H9 (cell line): ENCODE measurements around the gene SRBD1. TPM values are rescaled to one million over a fixed set of nuclear protein-coding genes. Genes with fewer than 3 reads are reported as not detected.
A peak's percentile ranks its signal among the peaks of the same experiment; 100 is the strongest.

Source experiments
- DNase-seq: peaks from one replicate; pipeline ENCODE4 v3.0.0-alpha.2; 2017
- H2AFZ ChIP-seq: one replicate; pipeline ENCODE4 v1.6.1; 2013; ENCODE audit warnings: mild to moderate bottlenecking, low read length, control low read depth, moderate library complexity
- H2AK5ac ChIP-seq: 2 replicates; pipeline ENCODE4 v1.6.1; 2013; ENCODE audit warnings: low read length, control low read depth, mixed read lengths; ENCODE audit not compliant: insufficient read length
- H2BK120ac ChIP-seq: one replicate; pipeline ENCODE4 v1.6.1; 2013; ENCODE audit warnings: low read depth, mild to moderate bottlenecking, low read length, control low read depth, inconsistent platforms; ENCODE audit not compliant: poor library complexity, severe bottlenecking
- H2BK12ac ChIP-seq: 2 replicates; pipeline ENCODE4 v1.6.1; 2013; ENCODE audit warnings: low read length, control low read depth, mixed read lengths, low read depth; ENCODE audit not compliant: insufficient read length
- H2BK15ac ChIP-seq: 2 replicates; pipeline ENCODE4 v1.6.1; 2013; ENCODE audit warnings: low read depth, low read length, control low read depth
- H2BK20ac ChIP-seq: one replicate; pipeline ENCODE4 v1.6.1; 2013; ENCODE audit warnings: low read depth, mild to moderate bottlenecking, low read length, control low read depth, inconsistent platforms; ENCODE audit not compliant: poor library complexity, severe bottlenecking
- H2BK5ac ChIP-seq: 2 replicates; pipeline ENCODE4 v1.6.1; 2013; ENCODE audit warnings: low read length, control low read depth, mixed read lengths; ENCODE audit not compliant: insufficient read length
- H3K14ac ChIP-seq: 2 replicates; pipeline ENCODE4 v1.6.1; 2013; ENCODE audit warnings: low read length, control low read depth; ENCODE audit not compliant: insufficient read depth
- H3K18ac ChIP-seq: 2 replicates; pipeline ENCODE4 v1.6.1; 2013; ENCODE audit warnings: low read depth, mild to moderate bottlenecking, mixed read lengths, low read length, control low read depth; ENCODE audit not compliant: insufficient read length
- H3K23ac ChIP-seq: 2 replicates; pipeline ENCODE4 v1.6.1; 2013; ENCODE audit warnings: low read length, control low read depth, mixed read lengths, low read depth; ENCODE audit not compliant: insufficient read length
- H3K23me2 ChIP-seq: 2 replicates; pipeline ENCODE4 v1.6.1; 2013; ENCODE audit warnings: low read depth, mild to moderate bottlenecking, mixed read lengths, low read length, control low read depth; ENCODE audit not compliant: insufficient read length, poor library complexity, severe bottlenecking
- H3K27ac ChIP-seq: 2 replicates; pipeline ENCODE4 v1.5.1; 2013; ENCODE audit warnings: low read length, control low read depth, mixed read lengths, low read depth; ENCODE audit not compliant: insufficient read length
- H3K27me3 ChIP-seq: 2 replicates; pipeline ENCODE4 v1.6.1; 2013; ENCODE audit warnings: low read length, control low read depth, inconsistent platforms; ENCODE audit not compliant: insufficient read depth
- H3K4ac ChIP-seq: 2 replicates; pipeline ENCODE4 v1.6.1; 2013; ENCODE audit warnings: low read depth, mild to moderate bottlenecking, control low read depth, inconsistent platforms, low read length, moderate library complexity
- H3K4me1 ChIP-seq: 2 replicates; pipeline ENCODE4 v1.6.1; 2013; ENCODE audit warnings: low read length, control low read depth, inconsistent platforms; ENCODE audit not compliant: insufficient read depth
- H3K4me2 ChIP-seq: 2 replicates; pipeline ENCODE4 v1.6.1; 2013; ENCODE audit warnings: low read length, control low read depth, mixed read lengths; ENCODE audit not compliant: insufficient read length, insufficient read depth
- H3K56ac ChIP-seq: 2 replicates; pipeline ENCODE4 v1.6.1; 2013; ENCODE audit warnings: low read depth, mild to moderate bottlenecking, mixed read lengths, low read length, control low read depth; ENCODE audit not compliant: insufficient read length
- H3K79me1 ChIP-seq: 2 replicates; pipeline ENCODE4 v1.6.1; 2013; ENCODE audit warnings: low read depth, mild to moderate bottlenecking, moderate library complexity, low read length, control low read depth, inconsistent platforms; ENCODE audit not compliant: insufficient read depth, poor library complexity, severe bottlenecking
- H3K79me2 ChIP-seq: 2 replicates; pipeline ENCODE4 v1.6.1; 2013; ENCODE audit warnings: low read length, control low read depth, inconsistent platforms; ENCODE audit not compliant: insufficient read depth
- H3K9ac ChIP-seq: 2 replicates; pipeline ENCODE4 v1.6.1; 2013; ENCODE audit warnings: low read length, control low read depth, mixed read lengths; ENCODE audit not compliant: insufficient read length; ENCODE audit errors: extremely low read depth
- H3K9me3 ChIP-seq: one replicate; pipeline ENCODE4 v1.6.1; 2013; ENCODE audit warnings: low read depth, low read length, inconsistent platforms; ENCODE audit not compliant: control insufficient read depth
- H3T11ph ChIP-seq: one replicate; pipeline ENCODE4 v1.6.1; 2013; ENCODE audit warnings: mild to moderate bottlenecking, low read length, control low read depth, inconsistent platforms
- H4K20me1 ChIP-seq: one replicate; pipeline ENCODE4 v1.6.1; 2013; ENCODE audit not compliant: control insufficient read depth, insufficient read length, insufficient read depth
- H4K5ac ChIP-seq: 2 replicates; pipeline ENCODE4 v1.6.1; 2013; ENCODE audit warnings: low read depth, mild to moderate bottlenecking, mixed read lengths, low read length, control low read depth; ENCODE audit not compliant: insufficient read length
- H4K8ac ChIP-seq: replicated peaks from 2 replicates; pipeline ENCODE4 v1.6.1; 2013; ENCODE audit warnings: low read length, control low read depth, mixed read lengths, low read depth; ENCODE audit not compliant: insufficient read length
- H4K91ac ChIP-seq: 2 replicates; pipeline ENCODE4 v1.6.1; 2013; ENCODE audit warnings: low read depth, mild to moderate bottlenecking, moderate library complexity, mixed read lengths, low read length, control low read depth; ENCODE audit not compliant: insufficient read length
- H3K27ac Mint-ChIP-seq, 3 experiments: 2 replicates in 2 of 3; 3 replicates in 1 of 3; pipeline ENCODE4 v1.8.0; 2020 to 2021; ENCODE audit warnings: mixed read lengths in 3 of 3, mild to moderate bottlenecking in 1 of 3, moderate library complexity in 1 of 3
- H3K27me3 Mint-ChIP-seq: 2 replicates; pipeline ENCODE4 v1.8.0; 2021; ENCODE audit warnings: low read depth, mild to moderate bottlenecking, moderate library complexity, mixed read lengths
- H3K36me3 Mint-ChIP-seq, 3 experiments: 2 replicates in 2 of 3; 3 replicates in 1 of 3; pipeline ENCODE4 v1.8.0; 2020 to 2021; ENCODE audit warnings: low read depth in 3 of 3, mixed read lengths in 3 of 3; ENCODE audit not compliant: insufficient read depth in 1 of 3
- H3K4me1 Mint-ChIP-seq, 2 experiments: 2 replicates each; pipeline ENCODE4 v1.8.0; 2020; ENCODE audit warnings: mixed read lengths in 2 of 2
- H3K4me3 Mint-ChIP-seq, 2 experiments: 2 replicates in 1 of 2; 3 replicates in 1 of 2; pipeline ENCODE4 v1.8.0; 2020 to 2021; ENCODE audit warnings: mild to moderate bottlenecking in 2 of 2, mixed read lengths in 2 of 2, moderate library complexity in 1 of 2
- H3K9me3 Mint-ChIP-seq, 2 experiments: 2 replicates in 1 of 2; 3 replicates in 1 of 2; pipeline ENCODE4 v1.8.0; 2020; ENCODE audit warnings: mild to moderate bottlenecking in 2 of 2, mixed read lengths in 2 of 2, moderate library complexity in 1 of 2
- CTCF ChIP-seq: fragments of 200-600 bp; sonication (generic); conservative IDR thresholded peaks from 3 replicates; pipeline ENCODE4 v1.8.0; 2021; ENCODE audit warnings: antibody characterized with exemption, mild to moderate bottlenecking
- WGBS: extraction: QIAGEN DNeasy Blood & Tissue Kit; methylation state at CpG from one replicate; pipeline ENCODE4 v1.1.7; 2013; ENCODE audit warnings: missing lambda C conversion rate, low lambda C conversion rate, mixed read lengths; ENCODE audit not compliant: insufficient read length; ENCODE audit errors: extremely low coverage; 5-methylcytosine and 5-hydroxymethylcytosine counted together
- total RNA-seq: library from RNA; stranded (reverse); gene quantifications from 2 replicates; pipeline ENCODE4 v1.2.1, GENCODE V29; 2021

The SRBD1 gene
- total RNA-seq, 1 experiment from 2014 or later = 18.3 TPM

- Histone ChIP-seq H2AK5ac (no peak overlapping the region), H3K9me3 (no peaks in the 10 kb centered on the region), H2BK12ac (no peak overlapping the region), H2BK5ac (no peak overlapping the region), H3K4me1 (no peaks in the 10 kb centered on the region), H3K27me3 (no peaks in the 10 kb centered on the region), H3K23ac (no peak overlapping the region), H2AFZ (no peak overlapping the region), H2BK20ac (no peak overlapping the region), H3K14ac (no peak overlapping the region), H3K79me1 (no peaks in the 10 kb centered on the region), H2BK120ac (no peak overlapping the region), H4K8ac (no peak overlapping the region), H3K23me2 (no peaks in the 10 kb centered on the region), H3K56ac (no peak overlapping the region), H4K20me1 (no peaks in the 10 kb centered on the region), H3T11ph (no peak overlapping the region), H3K27ac (no peak overlapping the region), H3K4me2 (no peak overlapping the region), H4K91ac (no peak overlapping the region), H3K9ac (no peak overlapping the region), H4K5ac (no peak overlapping the region), H3K4ac (no peak overlapping the region), H2BK15ac (no peak overlapping the region), H3K18ac (no peak overlapping the region), H3K79me2 (no peaks in the 10 kb centered on the region)
- WGBS = no CpG with 5 or more reads among the region's 9 CpGs
- H3K4me3 Mint-ChIP-seq = no peak overlapping the region
- H3K36me3 Mint-ChIP-seq = no peaks in the 10 kb centered on the region; a peak in 1 of 7 replicates
- H3K4me1 Mint-ChIP-seq = peaks cover 28 to 31% of the 10 kb centered on the region in 2 experiments
- peak overlapping the region in 1 of 3 experiments; percentile 23; a peak in 1 of 7 replicates for H3K27ac Mint-ChIP-seq
- H3K27me3 Mint-ChIP-seq = no peaks in the 10 kb centered on the region
- DNase-seq = no peak
- no peak for TF ChIP-seq CTCF
- H3K9me3 Mint-ChIP-seq = no peaks in the 10 kb centered on the region
Observed at GRCh38 chr2:45510701-45511420, 100.2 kb downstream of the SRBD1 start.
